Measurements from ENCODE around the gene CAPN9.
"Not testable (repeated sequence)": the region's sequence is repeated elsewhere in the genome, so short reads cannot be mapped to it uniquely, and the experiment has no call there.

CAPN9 gene

GRCh38 chr1:230747127-230747730, at the start of gene CAPN9:
Gene CAPN9 (plus strand): TSS chr1:230747388. CDS start chr1:230747497, 109 bp downstream.
- DNase-seq: no peak

- no peak for DNase-seq
Measured at GRCh38 chr1:230698130-230698529, 49.1 kb upstream of the CAPN9 start.

GRCh38 chr1:230698964-230699363, 48.2 kb upstream of the CAPN9 start:
- not testable (repeated sequence) for DNase-seq

GRCh38 chr1:230699716-230700115, 47.5 kb upstream of the CAPN9 start:
- DNase-seq: no peak

- DNase-seq: no peak
Measured at GRCh38 chr1:230700132-230700531, 47.1 kb upstream of the CAPN9 start.

GRCh38 chr1:230701434-230701833, 45.8 kb upstream of the CAPN9 start:
- no peak for DNase-seq

- no peak for DNase-seq
Measured at GRCh38 chr1:230701895-230702768, 45.1 kb upstream of the CAPN9 start.

GRCh38 chr1:230702934-230703678, 44.1 kb upstream of the CAPN9 start:
- no peak for DNase-seq

- no peak for DNase-seq
Measured at GRCh38 chr1:230703679-230704385, 43.4 kb upstream of the CAPN9 start.

- no peak for DNase-seq
Measured at GRCh38 chr1:230704830-230705229, 42.4 kb upstream of the CAPN9 start.

GRCh38 chr1:230705289-230706019, 41.7 kb upstream of the CAPN9 start:
- DNase-seq: no peak

- DNase-seq: no peak
Measured at GRCh38 chr1:230706020-230706699, 41.0 kb upstream of the CAPN9 start.

GRCh38 chr1:230706887-230707731, 40.1 kb upstream of the CAPN9 start:
- no peak for DNase-seq

- no peak for DNase-seq
Measured at GRCh38 chr1:230707732-230708630, 39.2 kb upstream of the CAPN9 start.

GRCh38 chr1:230708631-230709580, 38.3 kb upstream of the CAPN9 start:
- no peak for DNase-seq

- DNase-seq: no peak
Measured at GRCh38 chr1:230709619-230710542, 37.3 kb upstream of the CAPN9 start.

- no peak for DNase-seq
Measured at GRCh38 chr1:230710543-230710904, 36.7 kb upstream of the CAPN9 start.

Measured in left hindlimb (tissue), 1 donor.